ENCODE results near the gene SUGCT.

Gene SUGCT

GRCh38 chr7:40773656-40774055 is 638.9 kb downstream of the SUGCT start:
- no peak for DNase-seq (ENCODE audit: low read depth in 2 of 2)

- DNase-seq (ENCODE audit: low read depth in 2 of 2): no peak
These were observed 641.1 kb downstream of the SUGCT start for GRCh38 chr7:40775877-40776276.

GRCh38 chr7:40777730-40778312 is 643.0 kb downstream of the SUGCT start:
- no peak for DNase-seq (ENCODE audit: low read depth in 2 of 2)

GRCh38 chr7:40780460-40780859 is 645.7 kb downstream of the SUGCT start:
- no peak for DNase-seq (ENCODE audit: low read depth in 2 of 2)

- no peak for DNase-seq (ENCODE audit: low read depth in 2 of 2)
These were observed 648.0 kb downstream of the SUGCT start for GRCh38 chr7:40782836-40783235.

- no peak for DNase-seq (ENCODE audit: low read depth in 2 of 2)
These were observed 649.4 kb downstream of the SUGCT start for GRCh38 chr7:40784176-40784575.

GRCh38 chr7:40786909-40787308 is 652.1 kb downstream of the SUGCT start:
- DNase-seq (ENCODE audit: low read depth in 2 of 2): no peak

GRCh38 chr7:40793132-40793531 is 658.3 kb downstream of the SUGCT start:
- DNase-seq (ENCODE audit: low read depth in 2 of 2): no peak

- DNase-seq (ENCODE audit: low read depth in 2 of 2): no peak
These were observed 660.8 kb downstream of the SUGCT start for GRCh38 chr7:40795607-40796006.

- no peak for DNase-seq (ENCODE audit: low read depth in 2 of 2)
These were observed 661.9 kb downstream of the SUGCT start for GRCh38 chr7:40796723-40797122.

GRCh38 chr7:40798613-40799012 is 663.8 kb downstream of the SUGCT start:
- no peak for DNase-seq (ENCODE audit: low read depth in 2 of 2)

- DNase-seq (ENCODE audit: low read depth in 2 of 2): no peak
These were observed 664.9 kb downstream of the SUGCT start for GRCh38 chr7:40799493-40800403.

GRCh38 chr7:40800771-40801170 is 666.0 kb downstream of the SUGCT start:
- DNase-seq (ENCODE audit: low read depth in 2 of 2): no peak

GRCh38 chr7:40802497-40802896 is 667.7 kb downstream of the SUGCT start:
- DNase-seq (ENCODE audit: low read depth in 2 of 2): no peak

GRCh38 chr7:40804477-40805215 is 669.8 kb downstream of the SUGCT start:
- DNase-seq (ENCODE audit: low read depth in 2 of 2): no peak

GRCh38 chr7:40805361-40805760 is 670.6 kb downstream of the SUGCT start:
- no peak for DNase-seq (ENCODE audit: low read depth in 2 of 2)

- DNase-seq (ENCODE audit: low read depth in 2 of 2): no peak
These were observed 673.7 kb downstream of the SUGCT start for GRCh38 chr7:40808378-40808942.

GRCh38 chr7:40810274-40810673 is 675.5 kb downstream of the SUGCT start:
- DNase-seq (ENCODE audit: low read depth in 2 of 2): no peak

- DNase-seq (ENCODE audit: low read depth in 2 of 2): no peak
These were observed 676.9 kb downstream of the SUGCT start for GRCh38 chr7:40811666-40812065.

- DNase-seq (ENCODE audit: low read depth in 2 of 2): no peak
These were observed 680.2 kb downstream of the SUGCT start for GRCh38 chr7:40815022-40815421.

GRCh38 chr7:40815512-40815911 is 680.7 kb downstream of the SUGCT start:
- no peak for DNase-seq (ENCODE audit: low read depth in 2 of 2)

GRCh38 chr7:40822861-40823260 is 688.1 kb downstream of the SUGCT start:
- DNase-seq (ENCODE audit: low read depth in 2 of 2): no peak
